ENCODE data around the gene EBF3. TPM values are rescaled to one million over a fixed set of nuclear protein-coding genes. Genes with fewer than 3 reads are reported as not detected.

EBF3 gene
- total RNA-seq, 1 experiment from 2014 or later = 0.12 TPM

- Histone ChIP-seq H2AFZ (ENCODE audit: low read depth, low read length, poor library complexity, severe bottlenecking) (no peak overlapping the region), H3K27ac (ENCODE audit: low read depth, low read length) (no peak overlapping the region), H4K20me1 (ENCODE audit: insufficient read depth) (no peaks in the 10 kb centered on the region), H3K36me3 (ENCODE audit: control insufficient read depth in 1 of 2, insufficient read depth in 2 of 2, low read length in 2 of 2) (no peaks in the 10 kb centered on the region), H3K4me2 (ENCODE audit: low read length) (no peak overlapping the region), H3K79me2 (ENCODE audit: insufficient read depth, low read length) (no peaks in the 10 kb centered on the region), H3K9ac (ENCODE audit: low read length) (no peak overlapping the region), H3K4me3 (replicated peaks in 1 of 2; ENCODE audit: low read depth in 1 of 2, low read length in 2 of 2) (no peak overlapping the region), H3K4me1 (ENCODE audit: control insufficient read depth in 1 of 2, insufficient read depth in 2 of 2, low read length in 2 of 2) (no peaks in the 10 kb centered on the region), H3K9me2 (ENCODE audit: insufficient read depth) (no peaks in the 10 kb centered on the region), H3K9me3 (ENCODE audit: control insufficient read depth in 1 of 2, insufficient read depth in 1 of 2, low read depth in 1 of 2, low read length in 2 of 2) (no peaks in the 10 kb centered on the region), H3K27me3 (ENCODE audit: insufficient read depth, low read length) (no peaks in the 10 kb centered on the region)
- ChIA-PET RAD21 (ENCODE audit: low non-redundant PET in 1 of 2, low total read pairs in 2 of 2, uncharacterized antibody in 2 of 2, unreplicated experiment in 2 of 2) (no interaction called here), CTCF (no interaction called here), POLR2A (no interaction called here)
- no peak for TF ChIP-seq CEBPB (IDR thresholded peaks at IDR 0.05; ENCODE audit: low read depth)
- no peak for TF ChIP-seq ZFX (IDR thresholded peaks at IDR 0.05)
- TF ChIP-seq SRF (IDR thresholded peaks at IDR 0.05; ENCODE audit: low read depth) = no peak
- no peak for TF ChIP-seq SP1 (IDR thresholded peaks at IDR 0.05; ENCODE audit: low read depth)
- TF ChIP-seq ZNF274 (IDR thresholded peaks at IDR 0.05; ENCODE audit: low read depth, low read length) = no peak
- no peak for TF ChIP-seq ELF1 (IDR thresholded peaks at IDR 0.05; ENCODE audit: borderline replicate concordance, low read depth)
- no peak for TF ChIP-seq ZBTB33 (IDR thresholded peaks at IDR 0.05; ENCODE audit: extremely low read depth, insufficient replicate concordance, low read length)
- TF ChIP-seq JUND (IDR thresholded peaks at IDR 0.05) = no peak
- TF ChIP-seq YY1 (IDR thresholded peaks at IDR 0.05; ENCODE audit: extremely low read depth, insufficient replicate concordance, low read depth, low read length) = no peak
- TF ChIP-seq POLR2AphosphoS5 (IDR thresholded peaks at IDR 0.05; ENCODE audit: low read depth, low read length) = no peak
- no peak for TF ChIP-seq RAD21 (IDR thresholded peaks at IDR 0.05; ENCODE audit: low read depth)
- TF ChIP-seq POLR2A (IDR thresholded peaks at IDR 0.05; ENCODE audit: borderline replicate concordance, extremely low read depth, insufficient read depth, insufficient read length) = no peak
- no peak for TF ChIP-seq TCF7L2 (IDR thresholded peaks at IDR 0.05; ENCODE audit: borderline replicate concordance, extremely low read depth, insufficient read depth, insufficient read length)
- TF ChIP-seq, protein P1, sequence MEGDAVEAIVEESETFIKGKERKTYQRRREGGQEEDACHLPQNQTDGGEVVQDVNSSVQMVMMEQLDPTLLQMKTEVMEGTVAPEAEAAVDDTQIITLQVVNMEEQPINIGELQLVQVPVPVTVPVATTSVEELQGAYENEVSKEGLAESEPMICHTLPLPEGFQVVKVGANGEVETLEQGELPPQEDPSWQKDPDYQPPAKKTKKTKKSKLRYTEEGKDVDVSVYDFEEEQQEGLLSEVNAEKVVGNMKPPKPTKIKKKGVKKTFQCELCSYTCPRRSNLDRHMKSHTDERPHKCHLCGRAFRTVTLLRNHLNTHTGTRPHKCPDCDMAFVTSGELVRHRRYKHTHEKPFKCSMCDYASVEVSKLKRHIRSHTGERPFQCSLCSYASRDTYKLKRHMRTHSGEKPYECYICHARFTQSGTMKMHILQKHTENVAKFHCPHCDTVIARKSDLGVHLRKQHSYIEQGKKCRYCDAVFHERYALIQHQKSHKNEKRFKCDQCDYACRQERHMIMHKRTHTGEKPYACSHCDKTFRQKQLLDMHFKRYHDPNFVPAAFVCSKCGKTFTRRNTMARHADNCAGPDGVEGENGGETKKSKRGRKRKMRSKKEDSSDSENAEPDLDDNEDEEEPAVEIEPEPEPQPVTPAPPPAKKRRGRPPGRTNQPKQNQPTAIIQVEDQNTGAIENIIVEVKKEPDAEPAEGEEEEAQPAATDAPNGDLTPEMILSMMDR (IDR thresholded peaks at IDR 0.05 in 2 of 3, conservative IDR thresholded peaks at IDR 0.05 in 1 of 3; ENCODE audit: borderline replicate concordance in 1 of 3, insufficient read depth in 1 of 3, low read depth in 2 of 3, low read length in 2 of 3) = no peak
- TF ChIP-seq, protein P2, sequence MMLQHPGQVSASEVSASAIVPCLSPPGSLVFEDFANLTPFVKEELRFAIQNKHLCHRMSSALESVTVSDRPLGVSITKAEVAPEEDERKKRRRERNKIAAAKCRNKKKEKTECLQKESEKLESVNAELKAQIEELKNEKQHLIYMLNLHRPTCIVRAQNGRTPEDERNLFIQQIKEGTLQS (IDR thresholded peaks at IDR 0.05) = no peak
- ATAC-seq = no peak
- intact Hi-C loops (cut with micrococcal nuclease) = no loop called here
- no TSS peak for BruUV-seq (replicated peaks)
- DNase-seq (ENCODE audit: low read depth, low spot score) = no peak
Observed at GRCh38 chr10:129914153-129914855, 49.8 kb downstream of the EBF3 start.

Measured in HCT116 (cell line).